Nephron (organoid): ENCODE measurements around the gene MRTO4.
A peak's percentile ranks its signal among the peaks of the same experiment; 100 is the strongest.
"Not testable (repeated sequence)": the region's sequence is repeated elsewhere in the genome, so short reads cannot be mapped to it uniquely, and the experiment has no call there.

Source experiments
- H3K27ac Mint-ChIP-seq, 3 experiments: 2 replicates each; pipeline ENCODE4 v1.8.0; 2020; ENCODE audit warnings: mixed read lengths in 3 of 3, mild to moderate bottlenecking in 2 of 3, moderate library complexity in 1 of 3
- H3K27me3 Mint-ChIP-seq: 2 replicates; pipeline ENCODE4 v1.8.0; 2021; ENCODE audit warnings: low read depth, mild to moderate bottlenecking, moderate library complexity, mixed read lengths
- H3K36me3 Mint-ChIP-seq: 2 replicates; pipeline ENCODE4 v1.8.0; 2020; ENCODE audit warnings: low read depth, mixed read lengths
- H3K4me1 Mint-ChIP-seq: 2 replicates; pipeline ENCODE4 v1.8.0; 2020; ENCODE audit warnings: mixed read lengths
- H3K4me3 Mint-ChIP-seq, 3 experiments: 2 replicates each; pipeline ENCODE4 v1.8.0; 2020; ENCODE audit warnings: mild to moderate bottlenecking in 3 of 3, mixed read lengths in 3 of 3, moderate library complexity in 2 of 3
- H3K9me3 Mint-ChIP-seq: 2 replicates; pipeline ENCODE4 v1.8.0; 2020; ENCODE audit warnings: mixed read lengths
- CTCF ChIP-seq, 3 experiments: fragments of 200-600 bp; sonication (generic); IDR thresholded peaks; one replicate each; pipeline ENCODE4 v1.5.0; 2021; ENCODE audit warnings: antibody characterized with exemption in 3 of 3; ENCODE audit not compliant: unreplicated experiment in 3 of 3

MRTO4 gene

GRCh38 chr1:19262047-19262446 is 10.4 kb downstream of the MRTO4 start:
- no peaks in the 10 kb centered on the region for H3K9me3 Mint-ChIP-seq
- no peak overlapping the region for H3K27ac Mint-ChIP-seq
- no peak overlapping the region for H3K4me3 Mint-ChIP-seq
- TF ChIP-seq CTCF (IDR thresholded peaks at IDR 0.05; ENCODE audit: unreplicated experiment in 3 of 3) = no peak
- H3K36me3 Mint-ChIP-seq = peaks cover 18% of the 10 kb centered on the region
- H3K4me1 Mint-ChIP-seq = peaks cover 11% of the 10 kb centered on the region
- H3K27me3 Mint-ChIP-seq = no peaks in the 10 kb centered on the region

GRCh38 chr1:19262744-19263143 is 11.1 kb downstream of the MRTO4 start:
- Mint-ChIP-seq H3K9me3 (no peaks in the 10 kb centered on the region), H3K27ac (no peak overlapping the region), H3K4me3 (no peak overlapping the region), H3K36me3 (peaks cover 13% of the 10 kb centered on the region), H3K27me3 (no peaks in the 10 kb centered on the region), H3K4me1 (peaks cover 11% of the 10 kb centered on the region)
- no peak for TF ChIP-seq CTCF (IDR thresholded peaks at IDR 0.05; ENCODE audit: unreplicated experiment in 3 of 3)

- Mint-ChIP-seq H3K36me3 (peaks cover 4% of the 10 kb centered on the region), H3K27me3 (no peaks in the 10 kb centered on the region), H3K4me3 (no peak overlapping the region), H3K27ac (no peak overlapping the region), H3K9me3 (no peaks in the 10 kb centered on the region), H3K4me1 (no peaks in the 10 kb centered on the region)
- TF ChIP-seq CTCF (IDR thresholded peaks at IDR 0.05; ENCODE audit: unreplicated experiment in 3 of 3) = no peak
These were observed 16.8 kb downstream of the MRTO4 start for GRCh38 chr1:19268445-19268844.

GRCh38 chr1:19269427-19270342 is 18.1 kb downstream of the MRTO4 start:
- H3K4me3 Mint-ChIP-seq, H3K27ac Mint-ChIP-seq, H3K4me1 Mint-ChIP-seq, H3K9me3 Mint-ChIP-seq, H3K27me3 Mint-ChIP-seq, H3K36me3 Mint-ChIP-seq: not testable (repeated sequence)

GRCh38 chr1:19270343-19270730 is 18.7 kb downstream of the MRTO4 start:
- H3K4me1 Mint-ChIP-seq, H3K27me3 Mint-ChIP-seq, H3K36me3 Mint-ChIP-seq, H3K27ac Mint-ChIP-seq, H3K4me3 Mint-ChIP-seq, H3K9me3 Mint-ChIP-seq: not testable (repeated sequence)

- Mint-ChIP-seq H3K4me1 (no peaks in the 10 kb centered on the region), H3K27me3 (no peaks in the 10 kb centered on the region), H3K9me3 (peaks cover 6% of the 10 kb centered on the region), H3K4me3 (no peak overlapping the region), H3K36me3 (peaks cover 12% of the 10 kb centered on the region), H3K27ac (peak overlapping the region in 1 of 3 experiments; percentile 58)
- TF ChIP-seq CTCF (IDR thresholded peaks at IDR 0.05; ENCODE audit: unreplicated experiment in 3 of 3) = no peak
These were observed 20.5 kb downstream of the MRTO4 start for GRCh38 chr1:19272064-19272463.
